GM19351 (cell line): ENCODE results near the gene HOXC5.

ENCODE experiments used
- ATAC-seq: cut with Tn5 transposase; IDR thresholded peaks from one replicate; pipeline ENCODE4 v1.9.1; 2021; ENCODE audit warnings: mild to moderate bottlenecking, moderate library complexity; ENCODE audit not compliant: unreplicated experiment

HOXC5 gene

GRCh38 chr12:54006559-54007220 lies 26.2 kb upstream of the HOXC5 start:
- ATAC-seq: no peak

GRCh38 chr12:54007538-54008259 lies 25.2 kb upstream of the HOXC5 start:
- no peak for ATAC-seq

DNA sequence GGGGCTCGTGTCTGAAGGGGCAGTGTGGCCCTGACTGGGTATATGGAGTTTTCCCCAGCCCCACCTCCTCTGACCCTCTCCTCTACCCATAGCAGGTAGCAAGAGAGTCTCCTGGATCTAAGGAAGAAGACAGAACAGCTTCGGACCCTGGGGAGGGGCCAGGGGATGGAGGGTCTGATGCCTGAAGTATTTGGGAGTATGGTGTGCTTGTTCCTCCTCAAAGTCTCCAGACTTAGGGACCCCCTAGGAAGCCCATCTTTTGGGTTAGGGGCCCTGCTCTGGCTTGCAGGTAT lies 24.6 kb upstream of the HOXC5 start:
- no peak for ATAC-seq

GRCh38 chr12:54009171-54010052 lies 23.4 kb upstream of the HOXC5 start:
- no peak for ATAC-seq

- ATAC-seq: no peak
Observed at GRCh38 chr12:54010053-54010971, 22.5 kb upstream of the HOXC5 start.

- ATAC-seq: no peak
Observed at GRCh38 chr12:54010972-54011664, 21.7 kb upstream of the HOXC5 start.

DNA sequence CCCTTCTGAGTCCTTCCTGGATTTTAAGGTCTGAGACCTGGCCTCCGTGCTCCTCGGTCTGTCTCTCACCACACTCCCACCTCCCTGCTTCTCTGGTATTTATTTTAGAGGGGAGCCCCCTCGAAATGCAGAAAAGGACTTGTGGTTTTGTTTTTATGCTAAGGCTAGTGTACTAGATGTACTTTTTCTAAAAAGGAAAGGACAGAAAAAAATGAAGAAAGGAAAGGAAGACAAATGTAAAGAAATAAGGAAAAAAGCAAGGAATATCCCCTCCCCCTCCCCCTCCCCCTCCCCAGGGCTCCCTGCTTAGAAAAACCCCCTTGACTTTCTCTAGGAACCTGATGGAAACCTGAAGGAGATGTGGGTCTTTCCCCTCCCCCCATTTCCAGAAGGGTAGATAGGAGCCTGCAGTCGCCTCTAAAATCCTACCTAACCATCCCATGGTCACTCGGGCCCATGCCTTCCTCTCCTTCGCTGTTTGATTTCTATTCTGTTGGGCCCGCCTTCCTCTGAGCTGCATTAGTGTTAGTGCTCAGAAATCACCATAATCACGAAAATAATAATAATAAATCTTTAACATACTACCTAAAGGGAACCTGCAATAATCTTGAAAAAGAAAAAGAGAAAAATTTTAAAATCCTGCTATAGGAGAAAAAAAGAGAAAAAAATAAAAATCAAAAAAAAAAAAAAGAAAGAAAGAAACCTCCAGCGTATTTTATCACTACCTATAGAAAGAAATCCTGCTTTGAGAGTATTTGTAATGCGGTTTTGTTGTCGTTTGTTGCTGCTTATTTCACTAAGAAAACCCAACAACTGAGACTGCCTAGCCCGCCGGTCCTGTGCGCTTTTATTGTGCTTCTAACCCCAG lies 21.0 kb upstream of the HOXC5 start:
- no peak for ATAC-seq

DNA sequence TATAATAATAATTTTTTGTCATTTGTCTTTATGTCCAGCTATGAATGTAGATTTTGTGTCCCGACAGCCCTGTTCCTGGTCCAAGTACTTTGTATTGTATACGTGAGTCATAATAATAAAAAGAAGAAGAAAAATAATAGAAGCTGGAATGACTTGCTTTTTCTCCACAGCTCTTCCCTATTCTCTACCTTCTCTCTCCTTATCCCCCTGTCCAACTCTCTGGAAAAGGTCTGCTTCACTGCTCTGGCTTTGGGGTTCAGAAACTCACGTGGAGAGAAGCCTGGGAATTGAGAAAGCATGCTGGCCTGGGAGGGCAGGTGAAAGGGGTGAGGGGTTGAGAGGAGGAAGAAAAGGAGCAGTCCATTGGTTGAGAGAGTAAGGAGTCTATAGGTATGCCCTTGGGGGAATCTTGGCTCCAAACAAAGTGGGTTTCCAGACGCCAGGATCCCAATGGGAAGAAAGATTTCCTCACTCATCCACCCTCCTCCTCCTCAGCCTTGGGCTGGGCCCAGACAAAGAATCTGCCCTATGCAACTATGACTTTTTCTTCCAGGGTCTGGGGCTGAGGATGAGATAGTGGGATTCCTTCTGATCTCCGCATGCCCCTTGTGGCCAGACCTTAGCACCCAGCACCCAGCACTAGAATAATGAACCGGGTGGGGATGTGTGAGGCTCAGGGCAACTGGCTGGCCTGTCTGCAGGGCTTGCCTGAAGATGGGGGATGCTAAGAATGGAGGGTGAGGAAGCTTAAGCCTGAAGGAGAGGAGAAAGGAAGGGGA lies 20.0 kb upstream of the HOXC5 start:
- no peak for ATAC-seq

GRCh38 chr12:54014377-54015017 lies 18.4 kb upstream of the HOXC5 start:
- no peak for ATAC-seq

DNA sequence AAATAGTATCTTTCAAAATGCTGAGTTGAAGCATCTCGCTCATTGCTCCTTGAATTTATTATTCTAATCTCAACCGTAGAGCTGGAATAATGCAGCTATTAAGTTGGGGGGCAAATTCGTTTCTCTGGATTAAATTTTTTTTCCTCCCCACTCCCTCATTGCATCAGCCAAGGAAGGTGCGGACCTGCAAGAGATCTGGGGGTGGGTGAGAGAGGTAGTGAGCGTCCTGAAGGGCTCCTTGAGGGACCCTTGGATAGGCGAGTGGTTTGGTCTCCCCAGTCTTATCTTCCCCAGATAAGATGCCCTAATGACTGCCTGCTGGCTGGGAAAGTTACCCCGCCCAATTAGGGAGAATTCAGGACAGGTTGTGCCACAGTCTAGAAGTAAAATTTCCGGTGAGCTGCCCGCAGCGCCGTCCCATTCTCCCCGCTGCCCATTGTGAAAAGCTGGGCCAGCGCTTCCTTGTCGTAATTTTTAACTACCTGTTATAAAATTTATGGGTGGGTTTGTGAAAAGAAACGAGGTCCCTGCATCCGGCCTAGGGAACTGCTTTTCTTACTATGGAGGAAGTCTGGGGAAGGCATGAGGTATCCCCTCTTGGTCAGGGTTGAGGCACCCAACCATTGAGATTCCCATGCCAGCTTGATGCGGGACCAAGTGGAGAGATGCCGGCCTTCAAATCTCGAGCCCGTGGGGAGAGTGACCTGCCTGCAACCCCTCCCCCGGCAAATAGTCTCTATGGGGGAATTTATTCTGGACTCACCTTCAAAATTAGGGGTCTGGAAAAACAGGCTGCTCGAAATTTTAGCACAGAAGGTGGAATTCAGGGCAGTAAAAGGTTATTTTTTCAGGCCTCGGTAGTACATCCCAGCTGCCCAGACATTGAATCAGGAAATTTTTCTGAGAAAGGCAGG lies 17.6 kb upstream of the HOXC5 start:
- no peak for ATAC-seq

- ATAC-seq: no peak
Observed at GRCh38 chr12:54016051-54016450, 16.8 kb upstream of the HOXC5 start.

DNA sequence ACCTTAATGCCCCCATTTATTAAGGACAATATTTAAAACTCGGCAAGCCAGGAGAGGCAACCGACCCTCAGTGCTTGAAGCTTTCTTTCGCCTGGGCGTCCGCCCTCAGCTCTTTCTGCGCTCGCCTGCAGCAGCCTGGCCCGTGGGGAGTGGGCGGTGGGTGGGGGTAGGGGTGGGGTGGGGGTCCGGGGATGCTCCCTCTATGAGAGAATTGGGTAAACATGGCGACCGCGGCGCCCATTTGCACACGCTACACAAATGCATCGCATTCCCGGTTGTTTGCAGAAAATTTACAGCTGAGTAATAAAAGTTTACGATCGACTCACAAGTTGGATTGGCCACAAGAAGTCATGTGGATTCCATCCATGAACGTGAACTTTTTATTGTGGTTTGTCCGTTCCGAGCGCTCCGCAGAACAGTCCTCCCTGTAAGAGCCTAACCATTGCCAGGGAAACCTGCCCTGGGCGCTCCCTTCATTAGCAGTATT lies 16.3 kb upstream of the HOXC5 start:
- no peak for ATAC-seq

DNA sequence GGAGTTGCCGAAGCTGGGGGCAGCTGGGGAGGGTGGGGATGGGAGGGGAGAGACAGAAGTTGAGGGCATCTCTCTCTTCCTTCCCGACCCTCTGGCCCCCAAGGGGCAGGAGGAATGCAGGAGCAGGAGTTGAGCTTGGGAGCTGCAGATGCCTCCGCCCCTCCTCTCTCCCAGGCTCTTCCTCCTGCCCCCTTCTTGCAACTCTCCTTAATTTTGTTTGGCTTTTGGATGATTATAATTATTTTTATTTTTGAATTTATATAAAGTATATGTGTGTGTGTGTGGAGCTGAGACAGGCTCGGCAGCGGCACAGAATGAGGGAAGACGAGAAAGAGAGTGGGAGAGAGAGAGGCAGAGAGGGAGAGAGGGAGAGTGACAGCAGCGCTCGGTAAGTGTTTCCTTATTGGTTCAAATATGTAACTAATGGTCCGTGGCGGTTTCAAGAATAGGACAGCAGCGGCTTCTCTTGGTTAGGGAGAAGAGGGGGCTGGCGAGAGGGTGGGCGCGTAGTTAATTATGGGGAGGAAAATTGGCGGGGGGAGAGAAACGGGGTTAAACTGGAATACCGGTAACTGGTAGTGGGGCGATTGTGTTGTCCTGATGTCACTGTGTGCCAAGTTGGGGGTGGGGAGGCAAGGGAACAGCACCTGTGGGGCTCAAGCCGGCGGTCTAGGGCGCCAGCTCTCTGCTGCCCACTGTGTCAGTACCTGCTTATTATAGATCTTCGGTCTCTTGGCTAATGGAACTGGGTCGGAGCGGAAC lies 15.6 kb upstream of the HOXC5 start:
- peak; percentile 29 for ATAC-seq

- ATAC-seq: peak; percentile 80
Observed at GRCh38 chr12:54017878-54018467, 14.9 kb upstream of the HOXC5 start.

DNA sequence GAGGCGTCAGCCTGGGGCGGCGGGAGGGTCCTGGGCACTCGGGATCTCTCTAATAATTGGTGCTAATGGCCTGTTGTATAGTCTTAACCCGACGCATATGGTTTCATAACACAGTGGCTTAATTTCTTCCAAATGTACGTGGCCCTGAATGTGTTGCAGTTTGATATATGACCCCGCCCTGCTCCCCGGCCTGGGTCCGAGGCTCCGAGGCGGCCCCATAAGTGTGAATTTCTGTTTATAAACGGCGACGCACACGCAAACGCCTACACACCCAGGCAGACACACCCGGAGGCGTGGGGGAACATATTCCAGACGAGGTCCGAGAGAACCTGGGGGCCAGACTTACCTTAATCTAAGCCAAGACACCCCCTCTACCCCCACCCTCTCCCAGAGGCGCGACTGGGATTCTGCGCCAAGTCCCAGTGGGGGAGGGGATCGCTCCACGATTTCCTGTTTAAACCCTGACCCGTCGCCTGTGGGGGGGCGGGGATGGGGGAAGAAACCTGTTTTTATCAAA lies 14.3 kb upstream of the HOXC5 start:
- ATAC-seq: no peak
